Measurements from ENCODE around the gene ARSI.
"Not testable (repeated sequence)": the region's sequence is repeated elsewhere in the genome, so short reads cannot be mapped to it uniquely, and the experiment has no call there.

ARSI gene

DNA sequence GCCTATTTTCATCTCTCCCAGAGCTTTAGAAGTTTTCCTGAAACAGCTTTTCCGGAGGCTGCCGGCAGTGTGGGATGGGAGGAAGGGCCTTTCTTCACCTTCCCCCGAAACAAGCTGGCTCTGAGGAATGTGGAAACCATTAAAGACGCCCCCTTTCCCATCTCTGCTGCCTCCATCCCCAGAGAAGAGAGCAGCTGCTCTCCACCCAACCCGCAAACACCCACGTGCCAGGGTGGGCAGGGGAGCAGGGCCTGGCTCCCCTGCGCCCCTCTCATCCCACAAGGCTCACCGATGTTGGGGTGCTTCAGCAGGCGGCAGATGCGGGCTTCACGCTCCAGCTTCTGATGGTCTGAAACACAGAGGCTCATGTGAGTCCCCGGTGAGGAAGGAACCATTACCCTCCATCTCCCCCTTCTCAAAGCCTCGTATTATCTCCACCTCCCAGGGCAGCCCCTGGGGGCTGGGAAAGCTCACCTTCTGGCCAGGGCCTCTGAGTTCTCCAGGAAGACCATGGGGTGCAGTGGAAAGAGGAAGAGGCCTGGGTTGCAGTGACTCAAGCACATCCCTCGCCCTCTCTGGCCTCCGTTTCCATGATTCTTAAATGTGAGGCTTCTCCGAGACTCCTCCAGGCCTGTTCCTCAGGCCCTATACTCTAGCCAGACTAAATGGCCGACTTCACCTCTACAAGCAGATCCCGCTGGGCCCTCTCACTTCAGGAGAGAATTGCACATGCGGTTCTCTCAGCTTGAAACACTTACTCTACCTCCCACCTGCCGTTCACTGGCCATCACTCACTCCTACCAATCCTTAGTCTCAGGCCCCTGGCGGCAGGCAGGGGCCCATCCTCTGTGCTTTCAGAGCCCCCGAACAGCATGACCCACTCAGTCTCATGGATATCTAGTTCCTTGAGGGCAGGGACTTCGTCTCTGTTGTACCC is 37.8 kb downstream of the ARSI start:
- DNase-seq = no peak

DNA sequence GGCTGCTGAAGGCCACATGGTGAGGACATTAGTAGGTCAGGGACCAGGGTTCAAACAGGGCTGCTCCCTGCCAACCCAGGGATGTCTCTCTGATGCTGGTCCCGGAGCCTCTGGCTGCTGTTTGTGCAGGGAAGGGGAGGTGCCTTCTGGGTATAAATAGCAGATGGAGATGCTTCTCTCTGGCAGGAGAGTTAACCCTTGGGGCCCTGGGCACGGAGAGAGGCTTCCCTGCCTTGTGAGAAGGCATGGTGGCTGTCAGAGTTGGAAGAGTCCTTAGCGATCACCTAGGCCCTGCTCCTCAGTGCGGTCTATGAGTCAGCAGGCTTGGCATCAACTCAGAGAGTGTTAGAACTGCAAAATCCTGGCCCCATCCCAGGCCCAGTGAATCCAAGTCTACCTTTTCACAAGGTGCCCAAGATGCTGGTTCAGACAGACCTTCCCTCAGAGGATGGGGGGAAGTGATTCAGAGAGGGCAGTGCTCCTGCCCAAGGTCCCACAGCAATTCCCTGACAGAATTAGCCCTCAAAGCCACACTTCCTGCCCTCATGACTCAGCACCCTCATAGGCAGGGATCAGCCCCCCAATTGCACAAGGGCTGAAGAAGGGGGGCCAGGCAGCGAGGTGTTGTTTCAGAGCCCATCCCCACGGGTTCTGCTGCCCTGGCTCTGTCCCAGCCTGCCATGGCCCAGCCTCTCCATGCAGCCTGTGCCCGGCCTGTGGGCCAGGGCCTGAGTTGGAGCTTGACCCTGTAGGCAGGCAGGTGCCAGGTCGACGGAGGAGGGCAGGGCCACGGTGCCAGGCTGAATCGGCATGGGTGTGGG is 38.7 kb downstream of the ARSI start:
- DNase-seq = no peak

DNA sequence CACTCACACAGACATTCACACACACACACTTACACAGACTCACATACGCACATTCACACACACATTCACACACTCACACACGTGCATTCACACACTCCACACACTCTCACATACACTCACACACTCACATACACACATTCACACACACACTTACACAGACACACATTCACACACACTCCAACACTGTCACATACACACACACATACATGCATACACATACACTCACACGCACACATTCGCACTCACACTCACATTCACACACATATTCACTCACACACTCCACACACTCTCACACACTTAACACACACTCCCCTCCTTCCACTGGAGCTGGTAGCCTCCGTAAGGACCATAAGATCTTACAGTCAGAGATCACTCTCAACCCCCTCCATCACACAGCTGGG is 39.3 kb downstream of the ARSI start:
- DNase-seq = no peak

DNA sequence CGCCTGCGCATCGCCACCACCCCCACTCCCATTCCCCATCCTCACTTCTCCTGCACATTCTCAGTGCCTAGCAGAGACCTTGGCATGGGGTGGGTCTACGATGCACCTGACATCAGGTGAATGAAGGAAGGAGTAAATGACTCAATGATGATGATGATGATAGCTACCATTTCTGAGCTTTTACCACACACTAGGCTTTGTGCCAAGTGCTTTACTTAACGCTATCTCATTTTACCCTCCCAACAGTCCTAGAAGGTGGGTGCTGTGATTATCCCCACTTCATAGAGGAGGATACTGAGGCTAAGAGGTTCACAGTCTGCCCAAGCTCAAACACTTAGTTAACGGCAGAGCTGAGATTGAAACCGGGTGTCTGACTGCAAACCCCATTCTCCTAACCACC is 40.2 kb downstream of the ARSI start:
- DNase-seq = no peak

DNA sequence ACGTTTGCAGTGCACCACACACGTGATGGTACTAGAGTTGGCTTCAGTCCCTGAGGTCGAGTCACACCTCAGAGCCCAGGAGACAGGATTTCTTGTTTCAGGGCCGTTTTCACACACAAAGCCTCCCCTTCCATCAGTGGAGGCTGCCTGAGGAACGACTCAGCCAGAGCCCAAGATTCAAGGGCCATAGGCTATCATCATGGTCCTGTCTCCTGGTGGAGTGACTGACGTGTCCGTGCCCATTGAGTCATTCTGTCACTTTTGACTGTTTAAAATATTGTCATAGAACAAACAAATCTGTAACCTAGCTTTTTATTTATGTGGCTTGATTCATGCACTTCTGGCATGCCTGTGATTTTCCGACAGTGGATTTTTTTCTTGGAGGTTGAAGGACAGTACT is 41.5 kb downstream of the ARSI start:
- DNase-seq = no peak

DNA sequence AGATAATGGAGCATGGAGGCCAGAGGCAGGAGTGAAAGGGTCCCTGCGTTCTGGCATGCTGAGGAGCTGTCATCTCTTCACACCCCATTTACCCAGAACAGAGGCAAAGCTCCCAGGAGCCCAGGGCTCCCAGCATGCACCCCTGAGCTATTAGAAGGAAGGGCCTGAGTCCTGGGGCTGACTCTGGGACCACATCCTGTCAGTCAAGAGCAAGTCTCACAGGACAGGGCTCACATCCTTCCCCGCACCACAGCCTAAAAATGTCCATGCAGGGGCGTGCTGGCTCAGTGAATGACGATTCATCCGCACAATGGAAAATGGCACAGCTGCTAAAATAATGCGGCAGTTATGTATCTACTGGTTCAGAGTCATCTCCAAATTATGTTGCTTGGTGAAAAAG is 44.6 kb downstream of the ARSI start:
- no peak for DNase-seq

DNA sequence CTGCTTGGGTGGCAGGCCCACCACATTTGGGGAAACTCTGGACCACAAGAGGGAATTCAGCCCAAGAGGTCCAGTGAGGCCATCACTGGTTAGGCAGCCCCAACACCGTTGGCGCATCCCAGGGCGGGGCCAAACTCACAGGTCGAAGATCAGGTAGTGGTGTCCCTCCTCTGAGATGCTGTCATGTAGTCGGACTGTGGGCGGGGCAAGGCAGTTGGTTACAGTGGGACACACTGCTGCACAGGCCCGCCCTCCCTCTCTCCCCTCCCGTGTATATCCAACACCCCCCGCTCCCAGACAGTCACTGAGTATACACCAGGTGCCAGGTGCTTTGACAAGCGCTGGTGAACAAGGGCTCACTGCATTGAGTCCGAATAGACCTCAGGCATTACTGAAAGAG is 45.3 kb downstream of the ARSI start:
- DNase-seq = no peak

DNA sequence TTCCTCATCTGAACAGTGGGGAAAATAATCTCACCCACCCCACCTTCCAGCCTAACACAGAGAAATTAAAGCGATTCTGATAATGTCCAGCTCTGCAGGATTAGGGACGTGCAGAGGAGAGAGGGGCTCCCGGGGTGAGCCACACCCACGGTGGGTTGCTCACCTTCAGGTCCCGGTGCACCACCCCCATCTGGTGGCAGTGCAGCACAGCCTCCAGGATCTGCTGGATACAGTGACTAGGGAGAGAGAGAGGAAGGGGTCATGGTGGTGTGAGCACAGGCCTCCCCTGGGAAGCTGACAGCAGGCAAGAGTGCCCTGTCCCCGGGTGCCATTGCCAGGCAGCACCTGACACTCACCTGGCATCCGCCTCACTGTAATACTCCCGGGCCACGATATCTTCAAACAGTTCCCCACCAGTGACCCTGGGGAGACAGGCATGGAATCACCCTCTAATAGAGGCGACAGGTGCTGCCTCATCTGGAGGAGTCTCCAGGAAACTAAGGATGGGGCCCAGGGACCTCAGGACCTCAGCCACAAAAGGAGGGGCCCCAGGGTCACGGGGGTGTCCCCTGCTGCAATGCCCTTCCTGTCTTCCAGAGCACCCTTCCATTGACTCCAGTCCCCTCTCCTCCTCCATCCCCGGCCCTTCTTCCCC is 46.2 kb downstream of the ARSI start:
- DNase-seq = no peak

DNA sequence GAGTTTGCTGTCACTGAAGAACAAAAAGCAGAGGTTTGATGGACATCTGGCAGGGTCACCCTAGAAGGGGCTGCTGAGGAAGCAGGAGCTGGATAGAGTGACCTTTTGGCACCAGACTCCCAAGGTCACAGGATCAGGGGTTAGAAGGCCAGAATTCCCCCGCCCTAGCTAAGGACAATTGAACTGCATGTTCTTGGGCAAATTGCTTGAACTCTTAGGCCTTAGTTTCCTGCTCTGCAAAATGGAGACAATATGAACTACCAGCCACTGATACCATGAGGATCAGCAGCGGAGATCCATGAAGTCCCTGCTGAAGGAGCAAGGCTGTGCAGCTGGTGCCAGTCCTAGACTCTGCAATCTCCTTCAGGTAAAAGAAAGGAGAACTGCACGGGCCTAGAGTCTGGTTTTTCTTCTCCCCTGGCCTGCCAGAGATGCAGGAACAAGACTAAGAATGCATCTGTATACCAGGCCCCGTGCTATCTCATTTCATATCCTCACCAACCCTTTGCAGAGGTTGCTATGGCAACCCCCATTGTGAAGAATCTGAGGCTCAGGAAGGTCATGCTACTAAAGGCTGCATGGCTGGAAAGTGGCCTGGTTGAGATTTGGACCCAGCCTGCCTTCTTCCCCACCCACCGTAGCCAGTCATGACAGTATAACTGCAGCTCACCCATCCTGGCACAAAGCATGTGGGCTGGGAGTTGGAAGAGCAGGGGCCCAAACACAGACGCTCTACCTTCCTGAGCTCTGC is 46.9 kb downstream of the ARSI start:
- no peak for DNase-seq

DNA sequence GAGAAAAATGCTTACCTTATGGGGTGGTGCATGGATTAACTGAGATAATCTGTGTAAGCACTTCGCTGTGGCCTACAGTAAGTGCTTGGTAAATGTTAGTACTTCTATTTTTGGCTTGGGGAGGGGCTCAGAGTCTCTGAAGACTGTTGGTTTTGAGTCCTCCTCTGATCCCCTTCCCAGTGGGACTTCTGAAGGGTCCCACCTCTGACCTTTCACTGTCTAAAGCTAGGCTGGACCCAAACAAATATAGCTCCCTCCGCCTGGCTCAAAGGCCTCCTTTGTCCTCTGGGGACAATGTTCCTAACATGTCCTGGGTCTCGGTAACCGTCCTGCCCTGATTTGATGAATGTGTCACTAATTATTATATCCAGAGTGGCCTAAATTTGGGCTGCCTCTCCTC is 47.9 kb downstream of the ARSI start:
- DNase-seq = no peak

DNA sequence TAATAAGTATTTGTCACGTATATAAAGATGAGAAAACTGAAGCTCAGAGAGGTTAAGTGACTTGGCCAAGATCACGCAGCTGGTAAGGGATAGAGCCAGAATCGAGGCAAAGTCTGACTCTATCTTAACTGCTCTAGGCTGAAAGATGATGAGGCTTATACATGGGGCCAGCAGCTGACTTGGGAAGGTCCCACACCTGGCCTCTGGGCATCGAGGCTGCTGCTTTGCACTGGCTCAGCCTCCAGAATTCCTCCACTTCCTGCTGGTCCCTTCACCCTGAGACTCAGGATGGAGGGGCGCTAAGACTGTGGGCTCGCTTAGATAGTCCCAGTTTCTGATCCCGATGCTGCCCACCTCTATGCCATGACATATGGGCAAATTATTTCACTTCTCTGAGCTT is 48.3 kb downstream of the ARSI start:
- DNase-seq = no peak

DNA sequence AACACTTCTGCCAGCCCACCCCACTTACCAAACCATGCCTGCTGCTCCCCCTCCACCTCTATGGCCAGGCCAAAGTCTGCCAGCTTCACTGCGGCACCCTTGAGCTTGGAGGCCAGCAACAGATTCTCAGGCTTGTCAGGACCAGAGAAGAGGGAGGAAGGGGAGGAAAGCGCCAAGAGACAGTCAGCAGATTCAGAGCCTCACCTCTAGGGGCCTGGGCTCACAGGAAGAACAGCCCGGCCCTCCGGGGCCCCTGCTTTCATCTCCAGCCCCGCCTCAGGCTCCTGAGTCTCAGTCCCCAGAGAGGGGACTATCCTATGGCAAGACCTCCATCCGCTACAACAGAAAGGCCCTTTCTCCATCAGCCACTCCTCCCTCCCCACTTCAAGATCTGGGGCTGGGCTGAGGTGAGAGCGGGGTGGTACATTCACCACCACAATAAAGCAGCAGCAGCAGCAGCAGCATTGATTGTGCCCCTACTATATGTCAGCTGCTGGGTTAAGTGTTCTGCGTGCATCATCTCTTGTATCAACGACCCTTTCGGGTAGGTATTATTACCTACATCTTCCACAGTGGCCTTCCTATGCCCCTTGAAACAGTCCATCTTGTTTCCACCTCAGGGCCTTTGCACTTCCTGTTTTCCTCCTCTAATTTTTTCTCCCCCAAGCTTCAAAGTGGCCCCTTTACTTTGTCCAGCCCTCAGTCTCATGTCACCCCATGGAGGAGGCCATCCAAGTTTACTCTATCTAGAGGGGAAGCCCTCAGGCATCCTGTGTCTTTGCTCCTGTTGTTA is 49.1 kb downstream of the ARSI start:
- no peak for DNase-seq

DNA sequence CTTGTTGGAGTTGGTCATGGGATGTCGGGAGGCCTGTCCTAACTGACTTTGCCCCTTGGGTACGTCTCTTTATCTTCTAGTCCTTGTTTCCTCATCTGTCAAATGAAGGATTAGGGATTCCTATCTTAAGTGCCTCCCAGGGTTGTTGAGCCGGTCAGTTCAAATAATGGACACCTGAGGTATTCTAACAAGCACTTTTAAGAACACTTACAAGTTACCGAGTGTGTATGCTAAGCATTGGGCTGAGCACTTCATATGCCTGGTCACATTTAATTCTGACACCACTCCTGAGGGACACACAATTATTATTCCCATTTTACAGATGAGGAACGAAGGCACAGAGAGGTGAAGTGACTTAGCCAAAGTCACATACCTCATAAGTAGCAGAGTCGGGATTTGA is 50.2 kb downstream of the ARSI start:
- no peak for DNase-seq

DNA sequence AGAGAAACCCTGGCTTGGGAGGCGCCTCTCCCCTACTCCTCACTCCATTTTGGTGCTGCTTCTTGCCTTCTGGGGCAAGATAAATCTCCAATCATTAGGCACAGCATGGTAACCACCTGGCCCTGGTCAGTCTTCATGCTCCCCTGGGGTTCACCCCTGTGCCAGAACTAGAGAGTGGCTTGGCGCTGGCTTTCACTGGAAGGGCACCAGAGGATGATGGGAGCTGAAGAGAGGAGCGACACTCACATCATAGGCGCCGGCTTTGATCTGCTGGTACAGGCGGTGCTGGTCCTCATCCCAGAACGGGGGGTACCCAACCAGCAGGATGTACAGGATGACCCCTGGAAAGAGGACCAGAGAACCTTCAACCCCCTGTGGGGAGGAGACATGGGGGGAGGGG is 51.2 kb downstream of the ARSI start:
- no peak for DNase-seq

DNA sequence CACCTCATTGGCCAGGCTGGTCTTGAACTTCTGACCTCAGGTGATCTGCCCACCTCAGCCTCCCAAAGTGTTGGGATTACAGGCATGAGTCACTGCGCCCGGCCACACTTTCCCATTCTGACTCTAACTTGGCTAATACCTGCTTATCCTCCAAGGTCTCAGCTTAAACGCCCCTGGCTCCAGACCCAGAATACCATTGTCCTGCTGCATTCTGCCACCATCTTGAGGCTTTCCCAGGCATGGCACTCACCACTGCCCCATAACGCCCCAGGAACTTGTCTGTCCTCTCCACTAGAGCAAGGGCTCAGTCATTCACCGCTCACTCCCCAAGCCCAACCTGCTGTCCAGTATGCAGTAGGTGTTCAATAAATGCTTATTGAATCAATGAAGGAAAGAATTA is 53.0 kb downstream of the ARSI start:
- DNase-seq = no peak

DNA sequence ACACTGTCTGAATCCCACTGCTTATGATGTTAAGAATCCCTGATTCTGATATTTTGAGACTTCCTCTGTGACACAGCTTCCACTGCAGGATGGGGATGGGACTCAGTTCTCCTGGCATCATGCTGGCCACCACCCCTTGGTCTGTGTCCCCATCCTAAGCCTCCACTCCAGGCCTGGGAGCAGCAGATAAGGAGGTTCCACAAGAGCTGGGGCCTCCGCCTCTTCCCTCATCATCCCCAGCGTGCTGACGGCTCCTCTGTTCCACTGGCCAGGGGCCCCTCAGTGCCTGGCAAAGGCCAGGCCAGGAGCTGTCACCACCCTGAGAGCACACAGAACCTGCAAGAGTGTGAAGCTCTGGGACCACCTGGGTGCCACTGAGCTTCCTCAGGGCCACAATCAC is 53.8 kb downstream of the ARSI start:
- no peak for DNase-seq

DNA sequence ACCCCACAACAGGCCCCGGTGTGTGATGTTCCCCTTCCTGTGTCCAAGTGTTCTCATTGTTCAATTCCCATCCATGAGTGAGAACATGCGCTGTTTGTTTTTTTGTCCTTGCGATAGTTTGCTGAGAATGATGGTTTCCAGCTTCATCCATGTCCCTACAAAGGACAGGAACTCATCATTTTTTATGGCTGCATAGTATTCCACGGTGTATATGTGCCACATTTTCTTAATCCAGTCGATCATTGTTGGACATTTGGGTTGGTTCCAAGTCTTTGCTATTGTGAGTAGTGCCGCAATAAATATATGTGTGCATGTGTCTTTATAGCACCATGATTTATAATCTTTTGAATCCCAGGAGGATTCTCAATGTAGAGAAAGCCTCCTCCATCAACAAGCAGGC is 54.2 kb downstream of the ARSI start:
- not testable (repeated sequence) for DNase-seq

DNA sequence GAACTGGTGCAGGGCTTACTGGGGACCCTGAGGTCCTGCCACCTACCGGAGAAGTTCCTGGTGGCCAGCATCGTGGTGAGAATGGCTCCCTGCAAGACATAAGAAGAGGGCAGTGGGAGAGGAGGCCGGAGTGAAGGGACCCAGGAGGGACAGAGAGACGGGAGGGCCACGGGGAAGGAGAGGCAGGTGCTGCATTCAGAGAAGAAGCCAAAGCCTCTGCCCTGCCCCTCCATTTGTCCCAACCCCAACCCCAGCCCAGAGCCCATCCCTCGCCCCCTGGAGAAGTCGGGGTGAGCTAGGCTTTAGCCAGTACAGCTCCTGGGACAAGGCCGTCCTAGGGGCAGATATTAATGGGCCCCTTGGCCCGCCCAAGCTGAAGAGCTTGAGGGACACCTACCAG is 55.0 kb downstream of the ARSI start:
- no peak for DNase-seq

DNA sequence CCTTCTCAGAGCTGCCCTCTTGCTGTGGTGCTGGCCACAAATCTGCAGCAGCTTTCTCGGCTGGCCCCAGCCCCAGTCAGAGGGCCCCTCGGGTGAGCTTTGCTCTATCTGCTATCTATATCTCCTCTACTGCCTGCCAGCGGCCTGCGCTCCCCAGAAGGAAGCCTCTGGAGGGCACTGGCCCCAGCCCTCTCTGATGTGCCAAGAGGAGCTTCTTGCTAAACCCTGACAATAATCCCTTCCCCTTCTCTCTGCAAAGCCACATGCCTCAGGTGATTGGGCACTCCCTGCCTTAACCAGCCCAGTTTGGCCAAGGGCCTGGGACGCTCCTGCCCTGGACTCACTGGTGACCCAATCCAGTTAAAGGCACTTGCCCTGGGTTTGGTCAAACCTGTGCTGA is 55.9 kb downstream of the ARSI start:
- no peak for DNase-seq

DNA sequence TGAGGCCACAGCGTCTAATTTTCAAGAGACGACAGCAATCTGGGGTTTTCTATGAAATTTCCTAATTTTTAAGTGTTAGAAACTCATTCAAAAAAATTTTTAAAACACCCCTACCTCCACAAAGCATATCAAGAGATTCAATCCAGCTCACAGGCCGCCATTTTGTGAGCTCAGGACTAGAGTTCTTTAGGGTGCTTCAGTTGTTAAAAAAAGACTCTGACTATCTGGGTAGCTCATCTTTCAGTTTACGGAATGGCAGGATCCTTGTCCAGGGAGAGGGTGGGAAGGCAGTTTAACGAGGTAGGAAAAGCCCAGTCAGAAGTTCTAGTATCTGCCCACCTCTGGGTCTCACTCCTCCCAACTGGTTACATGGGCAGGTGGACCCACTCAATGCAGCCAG is 56.3 kb downstream of the ARSI start:
- no peak for DNase-seq
